Activated B cell treated with CpG ODN at 0.5 μM for 24 hours (primary cell): ENCODE results near the gene DYNC1I1. TPM values are rescaled to one million over a fixed set of nuclear protein-coding genes. Genes with fewer than 3 reads are reported as not detected.

ENCODE experiments used
- ATAC-seq: fragments of 200-7000 bp; cut with Tn5 transposase; one replicate; pipeline ENCODE4 v1.10.0; 2021; ENCODE audit warnings: low read depth, mild to moderate bottlenecking, moderate library complexity
- CTCF ChIA-PET: fragments of 350-600 bp; sonication (Branson Sonifier 250); formaldehyde crosslinking; loops from one replicate; lab custom pipeline; 2021; ENCODE audit warnings: antibody characterized with exemption; lab: Charles Lee
- POLR2A ChIA-PET: fragments of 350-600 bp; sonication (Branson Sonifier 250); formaldehyde crosslinking; loops from one replicate; lab custom pipeline; 2021; ENCODE audit warnings: antibody characterized with exemption; lab: Charles Lee
- DNase-seq: peaks from one replicate; pipeline ENCODE4 v3.0.0; 2022
- H3K27ac Mint-ChIP-seq: one replicate; pipeline ENCODE4 v1.8.0; 2020; ENCODE audit warnings: mixed read lengths
- H3K27me3 Mint-ChIP-seq: one replicate; pipeline ENCODE4 v1.8.0; 2021; ENCODE audit warnings: mixed read lengths
- H3K36me3 Mint-ChIP-seq: one replicate; pipeline ENCODE4 v1.8.0; 2021; ENCODE audit warnings: low read depth, mixed read lengths
- H3K4me1 Mint-ChIP-seq: one replicate; pipeline ENCODE4 v1.8.0; 2021; ENCODE audit warnings: mixed read lengths
- H3K4me3 Mint-ChIP-seq: one replicate; pipeline ENCODE4 v1.8.0; 2020; ENCODE audit warnings: mild to moderate bottlenecking, mixed read lengths
- H3K9me3 Mint-ChIP-seq: one replicate; pipeline ENCODE4 v1.8.0; 2020; ENCODE audit warnings: mixed read lengths
- CTCF ChIP-seq: fragments of 200-600 bp; IDR thresholded peaks from one replicate; pipeline ENCODE4 v1.8.0; 2022; ENCODE audit warnings: antibody characterized with exemption, mild to moderate bottlenecking
- intact Hi-C: fragments of 100-400 bp; cut with micrococcal nuclease; formaldehyde crosslinking; loops from one replicate; pipeline ENCODE4 v1.15.1; 2024
- total RNA-seq: library from RNA; stranded (reverse); gene quantifications from 2 replicates; pipeline ENCODE4 v1.2.3, GENCODE V29; 2022

The DYNC1I1 gene
- total RNA-seq, 1 donor from 2014 or later: not detected

GRCh38 chr7:95845007-95845406 lies 72.7 kb downstream of the DYNC1I1 start:
- Mint-ChIP-seq H3K4me3 (no peak overlapping the region), H3K4me1 (no peaks in the 10 kb centered on the region), H3K9me3 (peaks cover 6% of the 10 kb centered on the region), H3K27ac (no peak overlapping the region), H3K36me3 (no peaks in the 10 kb centered on the region), H3K27me3 (no peaks in the 10 kb centered on the region)
- ChIA-PET CTCF (no interaction called here), POLR2A (no interaction called here)
- intact Hi-C loops: no loop called here
- no peak for TF ChIP-seq CTCF
- no peak for DNase-seq
- no peak for ATAC-seq

DNA sequence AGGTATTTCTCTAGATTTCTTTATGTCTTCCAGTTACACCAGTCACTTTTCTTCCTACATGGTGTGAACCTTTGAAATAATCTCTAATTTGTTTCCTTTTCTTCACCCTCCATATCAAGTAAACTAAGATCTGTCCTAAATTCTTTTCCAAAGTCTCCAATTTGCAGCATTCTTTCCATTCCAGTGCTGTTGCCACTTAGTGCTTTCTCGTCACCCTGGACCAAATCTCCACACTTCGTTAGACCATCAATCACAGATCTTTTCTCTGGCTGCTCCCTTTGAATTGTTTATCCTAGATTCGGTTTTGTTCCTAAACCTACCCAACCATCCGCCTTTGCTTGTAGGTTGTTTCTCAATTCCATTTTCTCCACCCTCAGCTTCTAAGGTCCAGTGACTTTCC lies 74.7 kb downstream of the DYNC1I1 start:
- Mint-ChIP-seq H3K4me3 (no peak overlapping the region), H3K27me3 (no peaks in the 10 kb centered on the region), H3K36me3 (no peaks in the 10 kb centered on the region), H3K27ac (no peak overlapping the region), H3K4me1 (no peaks in the 10 kb centered on the region), H3K9me3 (no peaks in the 10 kb centered on the region)
- ChIA-PET CTCF (no interaction called here), POLR2A (interaction anchor here (0.7 kb wide), 1 partner anchor 1168 kb away, joined by 4 read pairs; no protein-coding TSS in a partner anchor)
- no peak for DNase-seq
- no peak for TF ChIP-seq CTCF
- intact Hi-C loops: no loop called here
- ATAC-seq: no peak

GRCh38 chr7:95859429-95859828 lies 87.1 kb downstream of the DYNC1I1 start:
- Mint-ChIP-seq H3K27ac (no peak overlapping the region), H3K27me3 (peaks cover 5% of the 10 kb centered on the region), H3K4me3 (no peak overlapping the region), H3K36me3 (no peaks in the 10 kb centered on the region), H3K9me3 (peaks cover 10% of the 10 kb centered on the region), H3K4me1 (no peaks in the 10 kb centered on the region)
- no peak for TF ChIP-seq CTCF
- no peak for ATAC-seq
- no peak for DNase-seq
- POLR2A ChIA-PET: no interaction called here
- CTCF ChIA-PET: interaction anchor here (1.4 kb wide), 1 partner anchor 12 kb away, joined by 3 read pairs; no protein-coding TSS in a partner anchor
- intact Hi-C loops: no loop called here

- Mint-ChIP-seq H3K4me3 (no peak overlapping the region), H3K4me1 (no peaks in the 10 kb centered on the region), H3K36me3 (no peaks in the 10 kb centered on the region), H3K27me3 (peaks cover 9% of the 10 kb centered on the region), H3K9me3 (peaks cover 10% of the 10 kb centered on the region), H3K27ac (no peak overlapping the region)
- no peak for TF ChIP-seq CTCF
- intact Hi-C loops: no loop called here
- CTCF ChIA-PET: interaction anchor here (0.6 kb wide), 1 partner anchor 12 kb away, joined by 3 read pairs; no protein-coding TSS in a partner anchor
- POLR2A ChIA-PET: no interaction called here
- no peak for DNase-seq
- no peak for ATAC-seq
Observed at GRCh38 chr7:95861041-95861440, 88.7 kb downstream of the DYNC1I1 start.

DNA sequence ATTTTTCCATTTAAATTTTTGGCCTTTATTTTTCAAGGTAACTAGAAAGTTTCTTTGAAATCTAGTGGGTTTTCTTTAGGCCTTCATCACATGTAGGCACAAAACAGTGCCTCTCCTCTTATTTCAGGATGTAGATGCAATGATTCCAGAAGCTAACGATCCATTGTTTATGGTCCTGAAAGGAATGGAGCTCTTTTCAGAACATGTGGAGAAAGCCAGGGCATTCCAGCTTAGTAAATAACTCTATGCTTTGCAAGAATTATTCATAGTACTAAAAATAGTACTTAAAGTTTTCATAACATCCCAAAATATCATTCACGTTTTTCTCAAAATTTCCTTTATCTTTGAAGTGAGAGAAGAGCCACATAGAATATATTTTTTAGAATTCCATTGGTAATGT lies 91.3 kb downstream of the DYNC1I1 start:
- H3K27ac Mint-ChIP-seq: no peak overlapping the region
- H3K4me1 Mint-ChIP-seq: no peaks in the 10 kb centered on the region
- DNase-seq (no peak), ATAC-seq (no peak)
- TF ChIP-seq CTCF: no peak
- intact Hi-C loops: no loop called here
- CTCF ChIA-PET: no interaction called here
- peaks cover 10% of the 10 kb centered on the region for H3K9me3 Mint-ChIP-seq
- POLR2A ChIA-PET: no interaction called here
- peaks cover 9% of the 10 kb centered on the region for H3K27me3 Mint-ChIP-seq
- H3K4me3 Mint-ChIP-seq: no peak overlapping the region
- no peaks in the 10 kb centered on the region for H3K36me3 Mint-ChIP-seq
